ENCODE results near the gene KLHL3.

Gene KLHL3

DNA sequence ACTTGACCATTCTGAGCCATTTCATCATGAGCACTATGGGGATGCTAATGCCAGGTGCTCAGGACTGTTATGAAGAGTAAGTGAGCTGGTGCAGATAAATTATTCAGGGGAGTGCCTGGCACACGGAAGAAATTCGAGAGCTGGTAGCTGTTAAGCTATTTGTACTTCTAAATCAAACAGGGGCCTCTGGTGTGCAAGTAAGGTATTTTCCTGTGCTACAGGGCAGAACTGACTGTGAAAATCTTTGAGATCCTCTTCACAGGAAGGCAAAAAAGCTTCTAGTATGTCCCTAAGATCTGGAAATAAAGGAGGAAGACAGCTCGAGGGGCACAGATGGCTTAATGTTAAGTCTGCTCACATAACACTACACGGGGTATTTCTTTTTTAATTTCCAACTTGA is 130.5 kb downstream of the KLHL3 start:
- no peak for DNase-seq

DNA sequence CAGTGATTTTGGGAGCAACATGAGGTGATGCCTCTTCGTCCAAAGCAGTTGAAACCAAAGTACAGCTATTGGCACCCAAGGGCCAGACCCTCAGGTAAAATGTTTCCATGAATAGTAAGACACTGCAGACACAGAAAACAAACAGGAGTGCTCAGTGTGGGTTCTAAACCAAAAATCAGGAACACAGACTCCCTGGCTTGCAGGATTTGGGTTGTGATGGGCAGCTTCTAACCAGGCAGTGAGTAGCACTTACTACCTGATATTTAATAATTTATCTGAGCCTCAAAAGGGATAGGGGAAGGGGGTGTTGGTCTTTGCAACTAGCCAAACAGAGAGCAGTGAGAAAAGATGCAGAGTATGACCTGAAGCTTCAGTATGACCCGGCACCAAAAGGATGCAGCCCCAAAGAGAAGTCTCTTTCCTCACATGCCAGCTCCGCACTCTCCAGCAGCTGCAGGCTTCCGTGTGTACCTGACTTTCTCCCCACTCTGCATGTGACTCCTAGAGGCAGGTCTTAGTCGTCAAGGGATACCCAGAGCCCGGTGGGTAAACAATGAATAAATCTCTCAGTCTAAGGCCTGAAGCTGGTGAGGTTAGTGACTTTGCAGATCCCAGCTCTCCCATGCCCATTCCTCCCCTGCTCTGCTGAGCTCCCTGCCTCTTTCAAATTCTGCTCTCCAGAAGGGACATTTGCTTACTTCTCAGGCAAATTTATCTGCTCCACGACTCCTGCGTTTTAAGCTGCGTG is 131.4 kb downstream of the KLHL3 start:
- no peak for DNase-seq

DNA sequence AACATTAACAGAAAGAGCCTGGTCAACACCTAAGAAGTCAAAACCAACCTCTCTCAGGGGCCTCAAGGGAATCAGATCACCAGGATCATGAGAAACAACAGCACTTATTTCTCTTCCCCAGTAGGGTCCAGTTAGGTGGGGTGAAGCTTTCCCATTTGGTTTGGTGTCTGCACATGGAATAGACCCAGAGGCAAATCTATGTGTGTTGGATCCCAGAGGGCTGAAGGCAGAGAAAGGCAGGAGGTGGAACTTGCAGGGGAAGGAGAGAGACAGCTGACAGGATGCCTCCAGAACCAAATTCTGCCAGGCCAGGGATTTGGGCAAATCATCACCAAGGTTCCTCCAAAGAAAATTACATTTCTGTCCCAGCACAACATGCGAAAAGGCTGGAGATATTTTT is 132.0 kb downstream of the KLHL3 start:
- DNase-seq, result no peak

DNA sequence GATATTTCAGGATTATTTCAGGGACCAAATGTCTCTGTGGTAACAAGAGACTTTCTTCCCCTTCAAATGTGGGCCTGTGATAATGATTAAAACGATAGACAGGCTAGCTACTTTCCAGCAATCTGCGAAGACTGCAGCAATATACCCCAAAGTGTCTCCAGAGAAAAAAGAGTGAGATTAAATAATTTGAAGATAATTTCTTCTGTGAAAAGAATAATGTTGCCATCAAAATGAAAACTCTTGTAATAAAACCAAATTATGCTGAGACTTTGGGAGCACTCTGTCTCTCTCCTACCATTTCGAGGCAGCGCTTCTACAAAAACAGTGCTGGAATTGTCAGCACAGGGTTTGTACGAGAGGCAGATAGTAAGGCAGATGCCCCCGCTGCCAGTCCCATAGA is 132.5 kb downstream of the KLHL3 start:
- no peak for DNase-seq

DNA sequence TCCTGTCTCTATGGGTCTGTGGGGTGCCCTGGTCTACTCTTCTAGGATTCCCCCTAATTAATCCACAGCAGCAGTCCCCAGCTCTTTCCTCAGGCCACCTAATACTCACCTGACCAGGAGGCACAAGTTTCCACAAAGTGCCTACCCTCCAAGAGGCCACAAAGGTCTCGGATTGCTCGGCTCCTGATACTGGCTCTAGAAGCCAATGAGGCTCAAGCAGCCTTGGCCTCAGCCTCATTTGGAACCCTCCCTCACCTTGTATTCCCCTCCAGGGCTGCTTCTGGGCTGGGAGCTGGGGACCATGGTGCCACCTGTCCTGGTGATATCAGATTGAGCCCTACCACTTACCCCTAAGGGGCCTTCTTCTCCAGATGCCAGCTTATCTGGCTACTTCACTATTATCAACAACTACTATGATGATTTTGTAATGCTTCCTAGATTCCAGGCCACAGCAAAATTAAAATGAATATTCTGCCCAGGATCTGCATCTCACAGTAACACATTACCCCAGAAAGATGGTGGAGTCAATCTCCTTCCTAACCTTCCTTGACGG is 133.1 kb downstream of the KLHL3 start:
- no peak for DNase-seq

DNA sequence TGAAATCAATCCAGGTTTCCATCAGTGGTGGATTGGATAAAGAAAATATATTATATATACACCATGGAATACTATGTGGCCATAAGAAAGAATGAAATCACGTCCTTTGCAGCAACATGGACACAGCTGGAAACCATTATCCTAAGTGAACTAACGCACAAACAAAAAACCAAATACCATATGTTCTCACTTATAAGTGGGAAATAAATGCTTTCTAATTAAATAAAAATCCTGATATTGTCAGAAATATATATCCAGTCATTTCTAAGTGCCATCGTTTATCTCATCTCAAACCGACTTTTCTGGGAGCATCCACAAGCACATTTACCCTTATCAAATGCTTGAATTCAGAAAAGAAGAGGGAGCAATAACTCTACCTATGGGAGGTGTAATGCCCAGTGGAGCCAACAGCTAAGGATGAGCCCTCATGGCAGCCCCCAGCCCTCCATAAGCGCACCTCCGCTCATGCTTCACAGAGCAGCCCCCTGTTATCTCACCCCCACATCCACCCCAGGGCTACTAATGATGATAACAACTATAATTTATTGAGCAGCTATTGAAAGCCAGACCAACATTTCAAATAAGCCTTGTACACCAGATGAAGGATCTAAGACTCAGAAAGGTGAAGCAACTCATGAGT is 135.0 kb downstream of the KLHL3 start:
- no peak for DNase-seq

DNA sequence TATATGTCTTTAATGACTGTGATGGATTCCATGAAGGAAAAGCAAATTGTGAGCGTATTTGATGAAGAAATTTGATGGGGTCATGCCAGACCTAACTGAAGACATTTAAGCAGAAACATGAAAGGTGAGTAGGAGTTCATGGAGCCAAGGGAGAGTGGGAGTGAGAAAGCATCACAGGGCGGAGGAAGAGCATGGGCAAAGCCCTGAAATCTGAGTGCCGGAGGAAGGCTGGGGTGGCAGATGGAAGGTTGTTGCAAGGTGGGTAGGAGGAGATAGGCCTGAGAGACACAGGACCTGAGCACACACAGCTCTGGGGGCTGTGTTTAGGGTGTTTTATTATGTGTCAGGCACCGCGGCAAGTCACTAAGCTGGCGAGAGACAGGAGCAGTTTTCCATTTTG is 136.4 kb downstream of the KLHL3 start:
- no peak for DNase-seq

DNA sequence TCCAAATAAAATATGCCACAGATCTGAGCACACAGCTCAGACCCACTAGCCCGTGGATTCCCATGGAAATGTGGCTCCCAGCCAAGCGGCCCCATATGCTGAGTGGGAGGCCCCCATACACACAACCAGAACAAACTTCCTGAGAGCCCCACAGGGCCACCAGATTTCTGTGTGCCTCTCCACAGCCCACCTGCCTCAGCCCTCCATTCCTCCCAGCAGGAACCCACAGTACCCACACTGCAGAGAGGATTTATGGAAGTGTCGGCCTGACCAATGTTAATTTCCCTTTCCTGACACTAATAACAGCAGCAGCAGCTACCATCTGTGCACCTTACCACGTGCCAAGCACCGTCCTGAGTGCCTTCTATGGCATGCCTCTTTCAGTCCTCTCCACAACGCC is 137.5 kb downstream of the KLHL3 start:
- no peak for DNase-seq

DNA sequence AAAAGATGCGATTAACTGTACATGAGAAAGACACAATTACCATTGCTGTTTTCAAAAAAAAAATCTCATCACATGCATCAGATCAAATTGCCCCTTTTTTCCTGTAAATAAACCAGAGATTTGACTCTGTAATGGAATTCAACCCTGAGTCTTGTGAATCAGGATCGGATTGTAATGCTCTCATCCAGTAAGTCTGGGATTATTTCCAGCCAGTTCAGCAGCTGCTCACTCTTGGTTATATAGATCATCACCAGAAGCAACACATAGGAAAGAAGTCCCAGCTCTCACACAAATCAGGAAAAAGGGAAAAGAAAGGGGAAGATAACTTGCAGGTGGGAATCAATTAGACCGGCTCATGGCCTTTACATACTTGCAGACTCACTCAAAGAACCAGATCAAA is 138.9 kb downstream of the KLHL3 start:
- DNase-seq, result no peak

DNA sequence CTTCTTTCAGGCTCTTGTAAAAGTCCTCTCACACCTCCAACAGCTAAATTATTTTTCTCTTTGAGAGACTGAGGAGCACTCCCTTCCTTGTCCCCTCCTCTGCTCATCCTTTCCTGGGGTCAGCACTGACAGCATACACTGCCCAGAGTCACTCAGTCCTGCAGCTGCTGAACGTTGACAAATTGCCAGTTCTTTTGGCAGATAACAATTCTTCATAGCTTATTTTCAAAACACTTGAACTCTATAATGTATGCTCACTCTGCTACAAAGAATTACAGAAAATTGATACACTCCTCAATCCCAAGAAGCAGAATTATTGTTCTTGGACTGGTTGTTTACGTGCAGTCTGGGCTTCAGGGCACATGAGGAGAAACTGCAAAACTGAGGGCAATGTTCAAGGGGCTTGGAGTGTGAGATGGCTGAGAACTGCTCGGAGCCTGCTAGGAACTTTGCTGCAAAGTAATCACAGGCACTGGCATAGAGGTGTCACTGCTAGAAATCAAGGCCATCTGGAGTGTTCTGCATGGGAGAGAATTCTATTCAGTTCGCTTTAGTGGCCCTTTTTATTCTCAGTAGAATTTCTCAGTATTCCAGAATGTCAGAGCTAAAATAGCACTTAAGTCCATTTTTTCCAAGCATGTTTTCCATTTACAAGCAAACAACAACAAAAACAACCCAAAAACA is 140.4 kb downstream of the KLHL3 start:
- DNase-seq, result no peak

DNA sequence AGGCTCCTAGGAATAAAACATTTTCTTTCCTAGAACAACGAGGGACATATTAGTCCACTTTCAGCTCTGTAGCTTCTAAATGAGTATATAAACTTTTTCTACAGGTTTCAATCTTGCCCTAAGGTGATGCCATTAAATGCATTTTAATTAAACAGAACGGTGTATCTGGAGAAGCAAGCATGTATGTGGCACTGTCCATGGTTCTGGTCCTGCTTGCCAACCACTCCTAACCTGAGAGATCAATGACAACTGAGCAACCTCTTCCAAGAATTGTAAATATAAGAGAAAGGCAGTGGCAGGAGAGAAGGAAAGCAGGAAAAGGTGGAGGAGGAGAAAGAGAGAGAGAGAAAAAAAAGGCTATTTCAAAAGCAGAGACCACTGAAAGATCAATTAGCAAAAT is 141.2 kb downstream of the KLHL3 start:
- DNase-seq, result no peak

DNA sequence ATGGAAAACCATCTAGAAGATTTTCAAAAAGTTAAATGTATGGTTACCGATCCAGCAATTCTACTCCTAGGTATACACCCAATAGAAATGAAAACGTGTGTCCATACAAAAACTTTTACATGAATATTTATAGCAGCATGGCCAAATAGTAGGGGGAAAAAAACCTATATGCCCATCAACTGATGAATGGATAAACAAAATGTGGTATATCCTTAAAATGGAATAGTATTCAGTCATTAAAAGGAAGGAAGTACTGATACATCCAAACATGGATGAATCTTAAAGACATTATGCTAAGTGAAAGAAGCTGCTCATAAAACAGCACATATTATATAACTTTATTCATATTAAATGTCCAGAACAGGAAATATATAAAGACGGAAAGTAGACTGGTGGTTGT is 143.6 kb downstream of the KLHL3 start:
- DNase-seq, result no peak

DNA sequence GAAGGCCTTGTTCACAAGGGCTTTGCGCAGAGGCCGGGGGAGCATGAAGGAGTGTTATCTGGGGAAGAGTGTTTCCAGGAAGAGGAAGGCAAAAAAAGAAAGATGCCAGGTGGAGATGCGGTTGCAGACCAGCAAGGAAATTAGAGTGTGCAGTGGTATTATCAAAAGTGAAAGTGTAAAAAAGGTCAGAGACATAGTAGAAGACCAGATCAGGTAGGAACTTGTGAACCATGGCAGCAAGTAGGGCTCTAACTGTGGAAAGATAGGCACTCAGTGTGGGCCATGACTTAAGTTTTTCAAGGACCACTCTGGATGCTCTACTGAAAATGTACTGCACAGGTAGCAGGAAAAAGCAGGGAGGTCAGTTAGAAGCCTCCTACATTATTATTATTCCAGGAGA is 146.7 kb downstream of the KLHL3 start:
- DNase-seq, result no peak

DNA sequence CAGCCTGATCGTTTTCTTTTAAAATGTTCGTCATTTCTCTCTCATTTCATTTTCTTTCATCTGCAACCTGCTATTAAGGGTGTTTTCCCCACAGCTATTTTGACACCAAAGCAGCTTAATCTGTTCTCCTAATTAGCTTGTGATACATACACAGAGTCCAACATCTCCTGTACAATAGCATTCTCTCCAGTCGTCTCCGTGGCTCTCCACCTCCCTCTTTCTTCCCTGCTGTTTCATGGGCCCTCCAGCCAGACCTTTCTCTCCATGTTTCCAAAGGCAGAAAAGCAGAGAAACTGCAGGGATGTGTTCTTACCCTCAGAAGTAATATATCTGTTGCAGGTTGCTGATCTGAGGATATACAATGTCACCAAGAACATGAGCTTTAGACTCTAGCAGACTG is 148.0 kb downstream of the KLHL3 start:
- DNase-seq, result no peak

DNA sequence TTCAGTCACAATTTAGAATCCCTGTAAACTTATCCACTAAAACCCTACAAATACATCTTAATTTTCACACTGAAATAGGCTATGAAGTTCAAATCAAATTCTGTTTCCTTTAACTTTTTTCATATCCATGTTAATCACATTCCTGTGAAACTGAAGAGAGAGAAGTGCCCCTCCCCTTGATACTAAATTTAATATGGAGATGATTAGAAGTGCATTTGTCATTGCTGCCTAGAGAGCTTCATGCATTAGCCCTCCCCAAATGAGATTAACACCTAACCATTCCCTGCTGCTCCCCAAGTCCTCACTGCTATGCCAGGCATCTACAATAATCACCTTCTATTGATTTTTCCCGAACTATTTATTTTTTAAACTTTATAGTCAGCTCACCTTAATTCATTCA is 151.6 kb downstream of the KLHL3 start:
- DNase-seq, result no peak

DNA sequence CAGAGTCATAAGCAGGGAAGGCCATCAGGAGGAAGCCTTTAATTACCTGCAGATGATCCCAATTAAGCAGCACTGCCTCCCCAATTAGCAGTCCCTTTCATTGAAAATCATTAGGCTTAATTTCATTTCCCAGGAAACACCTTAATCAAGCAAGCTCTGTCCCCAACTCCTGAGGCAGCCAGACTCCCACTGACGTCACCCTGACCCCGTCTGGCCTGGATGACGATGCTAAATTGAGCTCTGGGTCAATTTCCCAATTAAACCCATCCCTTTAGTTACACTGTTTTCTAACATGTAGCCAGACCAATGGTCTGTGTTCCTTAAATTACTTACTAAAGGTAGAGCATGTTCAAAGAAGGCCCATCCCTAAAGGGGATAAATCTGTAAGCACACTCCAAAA is 152.8 kb downstream of the KLHL3 start:
- DNase-seq, result no peak

DNA sequence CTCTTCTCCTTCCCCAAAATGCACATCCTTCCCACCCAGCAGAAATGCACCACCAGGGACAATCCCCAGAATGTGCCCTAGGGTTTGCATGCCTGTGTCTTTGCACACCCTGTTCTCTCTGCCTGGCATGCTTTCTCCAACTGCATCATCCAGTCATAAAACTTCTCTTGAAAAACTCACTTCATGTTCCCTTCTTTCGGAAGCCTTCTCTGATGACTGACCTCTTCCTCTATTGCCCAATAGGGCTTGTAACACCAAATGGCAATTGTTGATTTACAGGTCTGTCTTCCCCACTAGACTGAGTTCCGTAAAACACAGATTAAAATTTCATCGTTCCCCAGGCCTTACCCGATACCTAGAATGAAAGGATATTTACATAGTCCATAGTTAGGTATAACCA is 153.7 kb downstream of the KLHL3 start:
- DNase-seq, result no peak

DNA sequence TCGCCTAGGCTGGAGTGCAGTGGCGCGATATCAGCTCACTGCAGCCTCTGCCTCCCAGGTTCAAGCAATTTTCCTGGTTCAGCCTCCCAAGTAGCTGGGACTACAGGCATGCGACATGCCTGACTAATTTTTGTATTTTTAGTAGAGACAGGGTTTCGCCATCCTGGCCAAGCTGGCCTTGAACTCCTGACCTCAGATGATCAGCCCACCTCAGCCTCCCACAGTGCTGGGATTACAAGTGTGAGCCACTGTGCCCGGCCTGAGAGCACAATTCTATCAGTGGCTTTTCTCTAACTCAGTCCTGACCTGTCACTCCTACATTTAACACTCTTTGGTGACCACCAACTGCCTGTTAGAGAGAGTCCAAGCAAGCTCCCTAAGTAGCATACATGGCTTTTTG is 154.1 kb downstream of the KLHL3 start:
- DNase-seq, result no peak

DNA sequence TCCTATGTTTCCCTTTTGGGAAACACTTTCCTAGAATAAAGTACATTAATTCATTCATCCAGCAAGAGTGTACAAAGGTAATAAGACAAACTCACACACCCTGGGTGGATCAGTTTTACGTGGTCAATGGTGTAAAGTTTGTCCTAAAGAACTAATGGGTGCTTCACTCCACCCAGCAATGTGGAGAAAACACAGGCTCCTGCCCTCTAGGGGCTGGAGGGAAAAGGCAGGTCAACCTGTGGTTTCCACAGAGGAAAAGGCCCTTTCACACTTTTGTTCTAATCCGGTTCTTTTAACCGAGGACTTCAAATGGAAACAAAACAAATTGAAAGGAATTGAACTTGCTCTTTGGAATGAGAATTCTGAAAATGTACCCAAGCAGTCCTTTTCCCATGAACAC is 155.9 kb downstream of the KLHL3 start:
- DNase-seq, result no peak

DNA sequence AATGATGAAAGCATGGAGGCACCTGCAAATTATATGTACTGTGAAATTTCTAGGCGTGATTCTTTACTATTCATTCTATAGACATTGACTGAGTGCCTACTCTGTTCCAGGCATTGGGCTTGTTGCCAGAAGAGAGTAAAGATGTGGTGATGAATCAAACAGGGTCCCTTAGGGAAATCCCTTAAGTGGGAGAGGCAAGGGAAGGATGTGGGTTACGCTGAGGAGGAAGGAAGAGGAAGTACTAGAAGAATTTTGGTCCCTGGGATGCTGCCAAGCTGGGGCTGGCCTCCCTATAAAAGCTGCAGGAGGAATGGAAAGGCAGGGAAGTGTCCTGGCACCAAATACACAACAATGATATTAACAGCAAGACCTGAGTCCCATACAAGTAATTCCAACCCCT is 160.0 kb downstream of the KLHL3 start:
- no peak for DNase-seq

DNA sequence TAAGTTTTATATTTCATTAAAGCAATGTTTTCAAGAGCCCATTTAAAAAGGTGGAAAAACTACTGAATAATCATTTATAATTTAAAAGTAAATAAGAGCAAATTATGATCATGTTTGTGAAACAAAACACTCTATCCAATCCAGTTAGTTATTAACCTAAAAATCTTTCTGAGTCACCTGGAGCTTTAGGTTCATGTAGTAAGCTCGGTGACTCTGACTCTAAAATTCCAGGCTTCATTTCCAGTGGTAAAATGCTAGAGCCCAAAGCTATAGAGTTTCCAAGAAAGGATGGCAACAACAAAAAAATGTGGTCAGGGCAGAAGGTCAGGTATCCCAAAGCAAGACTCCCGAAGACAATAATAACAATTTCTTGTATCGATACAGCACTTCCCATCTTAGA is 160.7 kb downstream of the KLHL3 start:
- DNase-seq, result no peak

DNA sequence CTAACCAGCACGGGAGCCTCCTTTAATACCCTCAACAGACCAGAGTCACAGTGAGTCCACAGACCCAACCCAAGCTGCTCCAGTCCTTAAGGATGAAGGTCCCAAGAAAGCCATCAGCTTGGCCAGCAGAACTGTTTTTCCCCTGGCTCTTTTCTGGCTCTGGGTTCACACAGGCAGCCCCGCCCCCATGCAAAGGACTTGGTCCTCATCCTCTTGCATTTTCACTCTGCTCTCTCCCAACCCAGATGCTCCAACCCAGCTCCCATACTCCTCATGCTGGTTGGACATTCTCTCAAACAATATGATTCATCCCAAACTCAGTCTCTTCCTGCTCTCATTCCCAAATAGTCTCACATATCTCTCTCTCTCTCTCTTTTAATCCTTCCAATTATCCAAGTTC is 162.5 kb downstream of the KLHL3 start:
- DNase-seq, result no peak

DNA sequence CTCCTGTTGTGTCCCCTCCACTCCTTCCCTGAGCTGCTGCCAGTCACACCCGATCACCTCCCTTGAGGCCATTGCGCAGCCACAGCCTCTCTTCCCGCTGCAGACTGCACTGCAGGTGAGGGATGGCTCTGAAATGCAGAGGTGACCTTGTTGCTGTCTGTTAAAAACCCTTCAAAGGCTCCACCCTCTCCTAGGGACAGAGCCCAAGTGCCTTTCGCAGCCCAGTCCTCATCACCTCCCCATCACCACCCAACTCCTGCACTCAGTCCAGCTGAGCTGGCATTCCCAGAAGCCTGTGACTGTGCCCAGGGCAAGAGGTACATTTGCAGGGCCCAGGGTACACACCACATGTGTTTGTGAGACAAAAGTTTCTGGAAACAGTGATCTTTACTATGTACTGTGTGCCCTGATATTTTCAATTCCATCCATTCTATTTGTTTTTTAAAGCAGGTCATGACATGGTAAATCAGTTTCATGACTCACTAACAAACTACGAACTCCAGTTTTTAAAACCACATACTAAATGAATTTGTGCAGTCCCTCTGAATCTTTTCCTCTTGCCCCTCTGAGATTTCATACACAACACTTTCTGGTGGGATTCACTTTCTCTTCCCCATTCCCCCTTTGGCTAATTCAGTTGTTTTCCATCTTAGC is 163.7 kb downstream of the KLHL3 start:
- no peak for DNase-seq

DNA sequence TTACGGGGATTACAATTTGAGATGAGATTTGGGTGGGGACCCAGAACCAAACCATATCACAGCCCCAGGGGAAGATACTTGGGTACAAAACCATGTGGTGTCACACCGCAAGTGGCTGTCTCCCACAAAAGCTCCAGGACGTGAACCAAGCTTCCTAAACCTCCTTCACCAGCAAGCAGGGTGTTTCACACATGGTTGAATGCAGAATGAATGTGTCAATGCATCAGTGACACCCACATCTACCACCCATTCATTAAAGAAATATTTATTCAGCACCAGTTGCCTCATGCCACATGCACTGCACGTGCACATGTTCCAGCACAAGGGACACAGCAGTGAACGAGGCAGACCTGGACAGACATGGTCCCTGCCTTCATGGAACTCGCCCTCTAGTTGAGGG is 165.8 kb downstream of the KLHL3 start:
- DNase-seq, result no peak
